Natural killer cell (primary cell): Measurements from ENCODE around the gene TCF15. TPM values are rescaled to one million over a fixed set of nuclear protein-coding genes. Genes with fewer than 3 reads are reported as not detected.
"Not testable (repeated sequence)": the region's sequence is repeated elsewhere in the genome, so short reads cannot be mapped to it uniquely, and the experiment has no call there.

Experiments
- ATAC-seq, 3 donors: fragments of 150-1000 bp in 2 of 3; fragments of 200-7000 bp in 1 of 3; cut with Tn5 transposase; 1 replicate in 1 of 3; 2 replicates in 2 of 3; pipeline ENCODE4 v1.10.0; 2021; ENCODE audit warnings: mild to moderate bottlenecking in 2 of 3, moderate library complexity in 2 of 3
- DNase-seq, 2 donors: peaks; one replicate each; pipeline versions ENCODE4 v3.0.0 to v3.0.0-alpha.2; 2013 to 2021; ENCODE audit warnings: mixed read lengths in 1 of 2
- H3K27ac ChIP-seq: one replicate; pipeline ENCODE4 v1.5.1; 2013; ENCODE audit warnings: mild to moderate bottlenecking, low read length
- H3K27me3 ChIP-seq: one replicate; pipeline ENCODE4 v1.6.1; 2013; ENCODE audit warnings: low read length; ENCODE audit not compliant: control insufficient read depth, insufficient read depth
- H3K36me3 ChIP-seq: one replicate; pipeline ENCODE4 v1.6.1; 2013; ENCODE audit warnings: low read length; ENCODE audit not compliant: control insufficient read depth, insufficient read depth
- H3K4me1 ChIP-seq: one replicate; pipeline ENCODE4 v1.6.1; 2013; ENCODE audit warnings: low read length; ENCODE audit not compliant: control insufficient read depth, insufficient read depth
- H3K4me3 ChIP-seq: one replicate; pipeline ENCODE4 v1.5.1; 2013; ENCODE audit warnings: low read length
- H3K9me3 ChIP-seq: one replicate; pipeline ENCODE4 v1.6.1; 2013; ENCODE audit warnings: low read length; ENCODE audit not compliant: control insufficient read depth, insufficient read depth
- H3K27ac Mint-ChIP-seq, 2 donors: one replicate each; pipeline ENCODE4 v1.8.0; 2022; ENCODE audit warnings: mild to moderate bottlenecking in 2 of 2, mixed read lengths in 2 of 2, moderate library complexity in 1 of 2
- H3K27me3 Mint-ChIP-seq, 2 donors: one replicate each; pipeline ENCODE4 v1.8.0; 2022; ENCODE audit warnings: low read depth in 2 of 2, mixed read lengths in 2 of 2
- H3K36me3 Mint-ChIP-seq: one replicate; pipeline ENCODE4 v1.8.0; 2022; ENCODE audit warnings: mixed read lengths
- H3K4me1 Mint-ChIP-seq, 2 donors: one replicate each; pipeline ENCODE4 v1.8.0; 2022; ENCODE audit warnings: mixed read lengths in 2 of 2
- H3K4me3 Mint-ChIP-seq: one replicate; pipeline ENCODE4 v1.8.0; 2022; ENCODE audit warnings: mild to moderate bottlenecking, moderate library complexity, mixed read lengths
- H3K9me3 Mint-ChIP-seq, 2 donors: one replicate each; pipeline ENCODE4 v1.8.0; 2022; ENCODE audit warnings: mixed read lengths in 2 of 2
- CTCF ChIP-seq: fragments of 200-600 bp; IDR thresholded peaks from one replicate; pipeline ENCODE4 v1.8.0; 2022; ENCODE audit warnings: antibody characterized with exemption
- WGBS: methylation state at CpG from one replicate; pipeline ENCODE4 v1.1.7; 2013; ENCODE audit warnings: missing lambda C conversion rate; ENCODE audit not compliant: insufficient coverage; 5-methylcytosine and 5-hydroxymethylcytosine counted together
- intact Hi-C: fragments of 100-400 bp; cut with micrococcal nuclease; formaldehyde crosslinking; loops from one replicate; pipeline ENCODE4 v1.14.2; 2022
- total RNA-seq, 4 donors: library from RNA; stranded (reverse); fragments of 120-200 nt in 1 of 4; gene quantifications; one replicate each; pipeline versions ENCODE4 v1.2.3 to v1.2.4, GENCODE V29; 2013 to 2022

Gene TCF15
- total RNA-seq, 3 donors from 2014 or later (not counting 1 experiment from before 2014, with no cell fraction given): 0.32 TPM; not detected in 2

GRCh38 chr20:588476-588875, 21.6 kb downstream of the TCF15 start:
- H3K4me3 Mint-ChIP-seq: no peak overlapping the region
- H3K27me3 Mint-ChIP-seq: peaks cover 9 to 10% of the 10 kb centered on the region in 2 donors
- no CpG with 5 or more reads among the region's 3 CpGs for WGBS

GRCh38 chr20:584971-585301, 25.2 kb downstream of the TCF15 start:
- Mint-ChIP-seq H3K27ac (no peak overlapping the region), H3K9me3 (no peaks in the 10 kb centered on the region), H3K36me3 (no peaks in the 10 kb centered on the region), H3K4me1 (no peaks in the 10 kb centered on the region), H3K4me3 (no peak overlapping the region), H3K27me3 (peaks cover 0 to 9% of the 10 kb centered on the region in 2 donors)
- no peaks in the 10 kb centered on the region for H3K4me1 ChIP-seq
- no peak for DNase-seq
- H3K9me3 ChIP-seq: no peaks in the 10 kb centered on the region
- no peak for ATAC-seq
- no peak for TF ChIP-seq CTCF
- no peak overlapping the region for H3K27ac ChIP-seq
- H3K27me3 ChIP-seq: peaks cover 4% of the 10 kb centered on the region
- intact Hi-C loops: no loop called here
- 93% methylated on average over 5 of the region's 7 CpGs for WGBS
- H3K4me3 ChIP-seq: no peak overlapping the region
- no peaks in the 10 kb centered on the region for H3K36me3 ChIP-seq

More at GRCh38 chr20:588476-588875, 21.6 kb downstream of the TCF15 start:
- Mint-ChIP-seq H3K27ac (no peak overlapping the region), H3K4me1 (no peaks in the 10 kb centered on the region), H3K36me3 (no peaks in the 10 kb centered on the region), H3K9me3 (no peaks in the 10 kb centered on the region)
- no peak overlapping the region for H3K4me3 ChIP-seq
- no peaks in the 10 kb centered on the region for H3K9me3 ChIP-seq
- H3K36me3 ChIP-seq: no peaks in the 10 kb centered on the region
- intact Hi-C loops: no loop called here
- TF ChIP-seq CTCF: no peak
- H3K4me1 ChIP-seq: no peaks in the 10 kb centered on the region
- no peak for ATAC-seq
- DNase-seq: no peak
- H3K27ac ChIP-seq: no peak overlapping the region
- H3K27me3 ChIP-seq: no peaks in the 10 kb centered on the region

GRCh38 chr20:584161-584970, 25.7 kb downstream of the TCF15 start:
- Histone ChIP-seq H3K27me3 (peaks cover 4% of the 10 kb centered on the region), H3K27ac (no peak overlapping the region), H3K36me3 (no peaks in the 10 kb centered on the region), H3K9me3 (no peaks in the 10 kb centered on the region), H3K4me1 (no peaks in the 10 kb centered on the region), H3K4me3 (no peak overlapping the region)
- no peak for TF ChIP-seq CTCF
- Mint-ChIP-seq H3K36me3 (no peaks in the 10 kb centered on the region), H3K9me3 (no peaks in the 10 kb centered on the region), H3K4me3 (no peak overlapping the region), H3K4me1 (no peaks in the 10 kb centered on the region), H3K27me3 (peaks cover 0 to 9% of the 10 kb centered on the region in 2 donors), H3K27ac (no peak overlapping the region)
- DNase-seq (no peak), ATAC-seq (peak in 2 of 3 donors; percentile 30 to 34)
- 79% methylated on average over 8 of the region's 8 CpGs for WGBS
- intact Hi-C loops: no loop called here

GRCh38 chr20:582204-582603, 27.9 kb downstream of the TCF15 start:
- TF ChIP-seq CTCF: no peak
- Histone ChIP-seq H3K9me3 (no peaks in the 10 kb centered on the region), H3K4me1 (no peaks in the 10 kb centered on the region), H3K27ac (no peak overlapping the region), H3K4me3 (no peak overlapping the region), H3K36me3 (no peaks in the 10 kb centered on the region), H3K27me3 (peaks cover 4% of the 10 kb centered on the region)
- Mint-ChIP-seq H3K4me1 (no peaks in the 10 kb centered on the region), H3K9me3 (no peaks in the 10 kb centered on the region), H3K36me3 (no peaks in the 10 kb centered on the region), H3K27me3 (peaks cover 0 to 9% of the 10 kb centered on the region in 2 donors), H3K27ac (no peak overlapping the region), H3K4me3 (no peak overlapping the region)
- ATAC-seq (no peak), DNase-seq (no peak)
- intact Hi-C loops: no loop called here
- 71% methylated on average over 5 of the region's 5 CpGs for WGBS

GRCh38 chr20:578940-579690, 31.0 kb downstream of the TCF15 start:
- H3K27me3 ChIP-seq, intact Hi-C loops, H3K4me3 Mint-ChIP-seq, H3K9me3 Mint-ChIP-seq, H3K36me3 ChIP-seq, H3K4me1 Mint-ChIP-seq, ATAC-seq, H3K4me1 ChIP-seq, H3K27ac ChIP-seq, H3K4me3 ChIP-seq, H3K36me3 Mint-ChIP-seq, H3K27ac Mint-ChIP-seq, DNase-seq, H3K9me3 ChIP-seq: not testable (repeated sequence)
- 80% methylated on average over 2 of the region's 8 CpGs for WGBS
- H3K27me3 Mint-ChIP-seq: peaks cover 6 to 13% of the 10 kb centered on the region in 2 donors
